D341Med (cell line): ENCODE measurements around the gene KRT80.

Source experiments
- DNase-seq: peaks from one replicate; pipeline ENCODE4 v3.0.0; 2012; ENCODE audit warnings: low spot score

The KRT80 gene

GRCh38 chr12:52127683-52128450, 63.9 kb downstream of the KRT80 start:
- DNase-seq = peak; percentile 9

- peak; percentile 15 for DNase-seq
Observed at GRCh38 chr12:52126605-52127578, 64.9 kb downstream of the KRT80 start.

GRCh38 chr12:52126050-52126604, 65.7 kb downstream of the KRT80 start:
- peak; percentile 19 for DNase-seq

GRCh38 chr12:52125476-52125900, 66.3 kb downstream of the KRT80 start:
- peak; percentile 35 for DNase-seq

GRCh38 chr12:52123487-52124186, 68.2 kb downstream of the KRT80 start:
- DNase-seq = peak; percentile 26

GRCh38 chr12:52122904-52123303, 68.9 kb downstream of the KRT80 start:
- peak; percentile 14 for DNase-seq

GRCh38 chr12:52122540-52122871, 69.3 kb downstream of the KRT80 start:
- no peak for DNase-seq

- DNase-seq = peak; percentile 86
Observed at GRCh38 chr12:52121824-52122539, 69.8 kb downstream of the KRT80 start.

- no peak for DNase-seq
Observed at GRCh38 chr12:52120951-52121823, 70.6 kb downstream of the KRT80 start.

GRCh38 chr12:52119398-52120254, 72.2 kb downstream of the KRT80 start:
- peak; percentile 86 for DNase-seq
